Aorta (tissue), 5 donors: Measurements from ENCODE around the gene SLITRK2. TPM values are rescaled to one million over a fixed set of nuclear protein-coding genes. Genes with fewer than 3 reads are reported as not detected.

Experiments
- ATAC-seq: fragments of 200-7000 bp; cut with Tn5 transposase; one replicate; pipeline ENCODE4 v1.9.1; 2022; ENCODE audit warnings: moderate library complexity; ENCODE audit not compliant: low FRiP score
- DNase-seq, 2 donors: peaks; one replicate each; pipeline ENCODE4 v3.0.0-alpha.2; 2020
- H3K27ac ChIP-seq, 2 donors: one replicate each; pipeline ENCODE4 v1.5.1; 2013; ENCODE audit warnings: low read length in 2 of 2, mild to moderate bottlenecking in 2 of 2, moderate library complexity in 2 of 2, control low read depth in 1 of 2, inconsistent platforms in 1 of 2, low read depth in 1 of 2
- H3K27me3 ChIP-seq, 2 donors: one replicate each; pipeline ENCODE4 v1.6.1; 2013; ENCODE audit warnings: control low read depth in 1 of 2, low read length in 1 of 2, mild to moderate bottlenecking in 1 of 2, moderate library complexity in 1 of 2; ENCODE audit not compliant: insufficient read depth in 2 of 2, control insufficient read depth in 1 of 2
- H3K36me3 ChIP-seq, 2 donors: one replicate each; pipeline ENCODE4 v1.6.1; 2013; ENCODE audit warnings: control low read depth in 1 of 2, low read length in 1 of 2, mild to moderate bottlenecking in 1 of 2; ENCODE audit not compliant: insufficient read depth in 2 of 2, control insufficient read depth in 1 of 2
- H3K4me1 ChIP-seq, 2 donors: one replicate each; pipeline ENCODE4 v1.6.1; 2013; ENCODE audit warnings: low read length in 2 of 2, control low read depth in 1 of 2, mild to moderate bottlenecking in 1 of 2, moderate library complexity in 1 of 2; ENCODE audit not compliant: insufficient read depth in 2 of 2, control insufficient read depth in 1 of 2
- H3K4me3 ChIP-seq, 2 donors: one replicate each; pipeline ENCODE4 v1.5.1; 2013; ENCODE audit warnings: low read length in 2 of 2, control low read depth in 1 of 2, mild to moderate bottlenecking in 1 of 2
- H3K9me3 ChIP-seq: one replicate; pipeline ENCODE4 v1.6.1; 2013; ENCODE audit warnings: mild to moderate bottlenecking, low read length; ENCODE audit not compliant: control insufficient read depth
- WGBS, 2 donors: extraction: QIAGEN DNeasy Blood & Tissue Kit; methylation state at CpG; one replicate each; pipeline ENCODE4 v1.1.7; 2013; 5-methylcytosine and 5-hydroxymethylcytosine counted together
- intact Hi-C, 2 donors: fragments of 100-400 bp; cut with DNase I; formaldehyde crosslinking; loops; one replicate each; pipeline versions ENCODE4 v1.14.2 to v1.15.0; 2022
- long read RNA-seq, 2 donors: library from polyadenylated mRNA; unstranded; transcript quantifications; one replicate each; pipeline ENCODE4 v2.0.0, GENCODE V29; 2020 to 2021
- polyA plus RNA-seq, 2 donors: library from polyadenylated mRNA; stranded (reverse); fragments of 200-250 nt; gene quantifications; one replicate each; pipeline ENCODE4 v1.2.3, GENCODE V29; 2013
- total RNA-seq, 2 donors: library from RNA; stranded (reverse); fragmentation: NEBNext Ultra II Directional; extraction: Animal tissue kit (Norgen Biotek cat#: 25700); gene quantifications; one replicate each; pipeline ENCODE4 v1.2.1, GENCODE V29; 2021
- donor health status: healthy with polysubstance abuse.
- donor health status: Bipolar disorder and iron deficiency.
- donor health status: DM: no; HTN: no; CAD: no.
- donor health status: DM: no; HTN: no; CAD: no.
- donor health status: DM: yes; HTN: yes; CAD: no.

The SLITRK2 gene, protein sequence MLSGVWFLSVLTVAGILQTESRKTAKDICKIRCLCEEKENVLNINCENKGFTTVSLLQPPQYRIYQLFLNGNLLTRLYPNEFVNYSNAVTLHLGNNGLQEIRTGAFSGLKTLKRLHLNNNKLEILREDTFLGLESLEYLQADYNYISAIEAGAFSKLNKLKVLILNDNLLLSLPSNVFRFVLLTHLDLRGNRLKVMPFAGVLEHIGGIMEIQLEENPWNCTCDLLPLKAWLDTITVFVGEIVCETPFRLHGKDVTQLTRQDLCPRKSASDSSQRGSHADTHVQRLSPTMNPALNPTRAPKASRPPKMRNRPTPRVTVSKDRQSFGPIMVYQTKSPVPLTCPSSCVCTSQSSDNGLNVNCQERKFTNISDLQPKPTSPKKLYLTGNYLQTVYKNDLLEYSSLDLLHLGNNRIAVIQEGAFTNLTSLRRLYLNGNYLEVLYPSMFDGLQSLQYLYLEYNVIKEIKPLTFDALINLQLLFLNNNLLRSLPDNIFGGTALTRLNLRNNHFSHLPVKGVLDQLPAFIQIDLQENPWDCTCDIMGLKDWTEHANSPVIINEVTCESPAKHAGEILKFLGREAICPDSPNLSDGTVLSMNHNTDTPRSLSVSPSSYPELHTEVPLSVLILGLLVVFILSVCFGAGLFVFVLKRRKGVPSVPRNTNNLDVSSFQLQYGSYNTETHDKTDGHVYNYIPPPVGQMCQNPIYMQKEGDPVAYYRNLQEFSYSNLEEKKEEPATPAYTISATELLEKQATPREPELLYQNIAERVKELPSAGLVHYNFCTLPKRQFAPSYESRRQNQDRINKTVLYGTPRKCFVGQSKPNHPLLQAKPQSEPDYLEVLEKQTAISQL
- total RNA-seq = under 1 TPM; 0.88 to 0.93 TPM
- under 1 TPM; under 0.01 to 0.08 TPM for polyA plus RNA-seq
- long read RNA-seq, donor 1, full-length matches to known transcripts = 4 of 4 reads
- long read RNA-seq, donor 1, partial matches to known transcripts = 0 of 4 reads
- long read RNA-seq, donor 1, other reads (novel, unspliced or antisense) = 0 of 4 reads
- long read RNA-seq, donor 2, full-length matches to known transcripts = 3 of 3 reads
- long read RNA-seq, donor 2, partial matches to known transcripts = 0 of 3 reads
- long read RNA-seq, donor 2, other reads (novel, unspliced or antisense) = 0 of 3 reads

DNA sequence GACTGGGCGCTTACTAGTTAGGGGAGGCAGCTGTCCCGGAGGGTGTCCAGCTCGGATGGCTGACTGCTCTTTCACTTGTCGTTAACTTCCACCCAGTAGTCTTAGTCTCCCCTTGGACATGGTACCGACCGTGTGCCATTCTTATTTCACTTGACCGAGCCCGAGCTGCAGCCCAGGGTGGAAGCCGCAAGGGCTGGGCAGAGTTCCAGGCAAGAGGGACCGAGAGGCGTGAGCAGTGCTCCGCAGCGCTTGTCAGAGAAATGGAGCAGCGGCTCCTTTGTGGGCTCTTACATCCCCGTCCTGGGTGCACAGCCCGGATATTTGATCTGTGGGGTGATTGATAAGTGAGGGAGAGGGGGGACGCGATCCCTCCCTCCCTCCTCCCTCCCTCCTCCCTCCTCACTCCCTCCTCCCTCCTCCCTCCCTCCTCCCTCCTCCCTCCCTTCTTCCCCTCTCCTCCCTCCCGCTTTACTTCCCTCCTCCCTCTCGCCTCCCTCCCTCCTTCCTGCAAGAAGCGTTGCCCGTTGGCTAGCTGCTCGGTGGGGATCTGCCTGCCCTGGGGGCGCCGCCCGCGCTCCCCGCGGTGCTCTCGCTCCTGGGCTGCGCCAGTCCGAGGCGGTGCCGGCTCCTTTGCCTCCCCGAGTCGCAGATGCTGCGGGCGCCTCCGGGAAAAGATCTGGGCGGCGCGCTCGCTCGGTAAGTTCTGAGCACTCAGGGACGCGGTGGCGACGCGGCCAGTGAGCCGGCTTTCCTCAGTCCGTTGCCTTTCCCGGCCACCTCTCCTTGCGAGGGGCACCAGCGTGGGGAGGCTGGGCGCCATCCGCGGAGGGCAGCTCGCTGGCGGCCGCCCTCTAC, at the start of gene SLITRK2:
Gene SLITRK2 (plus strand): TSS at position 499 of the 855 bp plus-strand sequence. CDS start 4,597 bp downstream, outside the sequence.
- Histone ChIP-seq H3K4me3 (peak within 1 kb of the TSS in 1 of 2 donors; percentile 0), H3K36me3 (no peaks in the 10 kb centered on the region), H3K27ac (no peak within 1 kb of the TSS), H3K9me3 (no peaks in the 10 kb centered on the region), H3K27me3 (no peaks in the 10 kb centered on the region), H3K4me1 (no peaks in the 10 kb centered on the region)
- ATAC-seq (peak; percentile 31), DNase-seq (peak in 1 of 2 donors; percentile 63)
- WGBS, 2 donors = 1 to 28% methylated on average over 43 to 58 of the region's 60 CpGs
- intact Hi-C loops = no loop called here

DNA sequence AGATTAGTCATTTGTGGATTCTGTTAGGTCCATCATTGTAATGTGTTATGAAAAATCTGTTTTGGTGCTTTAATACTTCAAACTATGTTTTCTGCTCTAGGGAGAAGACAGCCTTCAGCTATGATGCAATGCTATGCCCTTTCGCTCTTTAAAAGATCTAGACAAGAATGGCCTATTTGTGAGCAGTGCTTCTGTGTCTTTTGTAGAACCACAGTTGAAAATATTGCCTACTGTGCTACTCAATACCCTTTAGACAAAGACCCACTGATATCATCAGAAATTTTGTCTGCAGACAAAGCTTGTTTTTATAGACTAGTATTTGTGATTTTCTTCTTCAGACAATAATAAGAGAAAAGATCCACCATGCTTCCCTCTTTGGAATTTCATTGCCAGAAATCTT, 44.6 kb upstream of the SLITRK2 start:
- Histone ChIP-seq H3K27ac (no peak overlapping the region), H3K27me3 (no peaks in the 10 kb centered on the region), H3K36me3 (no peaks in the 10 kb centered on the region), H3K9me3 (no peaks in the 10 kb centered on the region), H3K4me3 (no peak overlapping the region), H3K4me1 (no peaks in the 10 kb centered on the region)
- DNase-seq (no peak), ATAC-seq (no peak)
- intact Hi-C loops = no loop called here
- 38 to 90% methylated on average over 1 of the region's 1 CpG for WGBS, 2 donors

DNA sequence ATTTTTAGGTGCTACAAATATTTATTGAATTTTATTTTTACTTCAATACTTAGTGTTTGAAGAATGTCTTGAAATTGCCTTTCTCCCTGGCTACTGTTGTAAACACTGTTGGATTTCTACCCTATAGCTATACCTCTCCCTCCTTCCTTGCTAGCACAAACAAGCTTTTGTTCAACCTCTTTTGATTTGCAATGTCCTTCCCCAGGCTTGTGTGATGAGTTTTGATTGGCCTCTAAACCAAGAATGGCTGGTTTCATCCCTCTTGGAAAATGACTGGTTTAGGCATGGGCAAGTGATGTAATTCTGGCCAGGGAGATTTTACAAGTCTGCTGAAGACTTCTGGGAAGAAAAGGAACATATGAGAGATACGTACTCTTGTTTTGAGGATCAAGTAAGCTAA, 25.3 kb upstream of the SLITRK2 start:
- 63 to 83% methylated on average over 1 of the region's 1 CpG for WGBS, 2 donors
- DNase-seq (no peak), ATAC-seq (no peak)
- Histone ChIP-seq H3K27ac (no peak overlapping the region), H3K9me3 (no peaks in the 10 kb centered on the region), H3K4me3 (no peak overlapping the region), H3K27me3 (no peaks in the 10 kb centered on the region), H3K4me1 (no peaks in the 10 kb centered on the region), H3K36me3 (no peaks in the 10 kb centered on the region)
- intact Hi-C loops = no loop called here

DNA sequence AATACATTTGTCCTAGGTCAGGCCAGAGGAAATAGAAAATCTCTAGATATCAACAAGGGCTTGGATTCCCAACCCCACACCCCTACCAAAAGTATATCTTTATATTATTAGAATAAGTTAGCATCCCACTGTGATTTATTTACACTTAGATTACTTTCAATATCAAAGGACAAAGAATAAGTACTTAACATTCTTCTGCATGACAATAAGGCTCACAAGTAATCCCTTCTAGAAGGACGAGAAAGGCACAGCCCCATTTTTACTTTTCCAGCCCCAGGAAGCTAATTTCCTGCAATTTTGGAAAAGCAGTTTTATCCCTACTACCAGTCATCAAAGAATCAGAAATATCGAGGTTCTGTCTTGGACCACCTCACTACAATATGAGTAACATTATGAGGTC, 14.1 kb upstream of the SLITRK2 start:
- intact Hi-C loops = no loop called here
- DNase-seq = no peak

DNA sequence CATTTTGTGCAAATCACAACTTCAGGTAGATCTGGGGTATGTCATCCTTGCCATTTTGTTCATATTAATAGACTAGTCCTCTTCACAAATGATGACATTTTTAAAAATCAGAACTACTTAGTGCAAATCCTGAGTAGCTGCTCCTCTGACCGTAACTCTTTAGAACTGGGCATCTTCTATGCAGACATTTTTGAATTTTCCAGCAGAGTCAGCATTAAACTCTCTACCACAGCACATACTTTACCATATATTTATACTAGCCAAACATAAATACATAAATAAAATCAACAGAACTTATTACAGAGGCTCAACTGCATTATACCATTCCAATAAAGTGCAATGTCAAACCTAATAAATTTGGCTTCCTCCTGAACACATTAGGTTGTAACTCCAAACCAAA, 4.5 kb upstream of the SLITRK2 start:
- no peaks in the 10 kb centered on the region for H3K4me1 ChIP-seq
- H3K36me3 ChIP-seq = no peaks in the 10 kb centered on the region
- WGBS, 2 donors = 68 to 86% methylated on average over 1 of the region's 1 CpG
- H3K4me3 ChIP-seq = no peak overlapping the region
- ATAC-seq = no peak
- intact Hi-C loops = no loop called here
- no peak overlapping the region for H3K27ac ChIP-seq
- DNase-seq = no peak
- H3K27me3 ChIP-seq = no peaks in the 10 kb centered on the region
- no peaks in the 10 kb centered on the region for H3K9me3 ChIP-seq

More for the DNA sequence above, 14.1 kb upstream of the SLITRK2 start:
- H3K27me3 ChIP-seq = no peaks in the 10 kb centered on the region
- no peaks in the 10 kb centered on the region for H3K36me3 ChIP-seq
- no peaks in the 10 kb centered on the region for H3K9me3 ChIP-seq
- H3K27ac ChIP-seq = no peak overlapping the region
- H3K4me1 ChIP-seq = no peaks in the 10 kb centered on the region
- no peak for ATAC-seq
- no peak overlapping the region for H3K4me3 ChIP-seq
- 27 to 34% methylated on average over 2 of the region's 2 CpGs for WGBS, 2 donors

DNA sequence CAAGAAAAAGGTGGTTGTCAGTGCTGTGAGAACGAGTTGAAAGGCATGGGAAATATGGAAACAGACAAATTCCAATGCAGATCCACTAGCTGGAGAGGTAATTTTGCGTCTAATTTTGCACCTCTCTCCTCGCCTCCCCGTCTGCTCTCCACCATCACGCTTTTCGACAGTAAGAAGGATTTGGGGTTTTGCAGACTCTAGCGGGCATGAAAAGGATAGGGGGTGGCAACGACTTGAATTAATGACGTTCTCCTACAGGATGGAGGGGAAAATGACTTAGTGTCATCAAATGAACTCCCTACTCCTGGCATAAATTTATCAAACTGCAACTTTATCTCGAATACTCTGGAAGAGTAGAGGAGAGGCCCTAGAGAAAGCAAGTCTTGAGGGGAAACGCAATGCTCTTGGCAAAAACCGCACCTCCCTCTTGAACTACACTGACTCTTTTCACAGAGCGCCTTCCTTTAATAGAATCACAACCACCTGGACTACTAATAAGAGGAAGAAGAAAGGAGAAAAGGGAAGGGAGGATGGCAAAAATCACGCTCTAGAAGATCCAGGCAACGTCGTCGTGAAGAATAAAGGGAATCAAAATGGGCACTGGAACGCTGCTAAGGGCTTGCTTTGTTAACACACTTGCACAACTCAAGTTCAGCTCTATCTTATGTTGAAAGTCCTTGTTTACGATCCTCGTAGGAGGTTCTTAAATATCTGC, 871 bp upstream of the SLITRK2 start:
- ATAC-seq (peak; percentile 30), DNase-seq (no peak)
- intact Hi-C loops = no loop called here
- H3K36me3 ChIP-seq = no peaks in the 10 kb centered on the region
- 25 to 27% methylated on average over 20 of the region's 20 CpGs for WGBS, 2 donors
- no peaks in the 10 kb centered on the region for H3K27me3 ChIP-seq
- H3K9me3 ChIP-seq = no peaks in the 10 kb centered on the region
- H3K4me1 ChIP-seq = no peaks in the 10 kb centered on the region
- no peak overlapping the region for H3K27ac ChIP-seq
- no peak overlapping the region for H3K4me3 ChIP-seq

DNA sequence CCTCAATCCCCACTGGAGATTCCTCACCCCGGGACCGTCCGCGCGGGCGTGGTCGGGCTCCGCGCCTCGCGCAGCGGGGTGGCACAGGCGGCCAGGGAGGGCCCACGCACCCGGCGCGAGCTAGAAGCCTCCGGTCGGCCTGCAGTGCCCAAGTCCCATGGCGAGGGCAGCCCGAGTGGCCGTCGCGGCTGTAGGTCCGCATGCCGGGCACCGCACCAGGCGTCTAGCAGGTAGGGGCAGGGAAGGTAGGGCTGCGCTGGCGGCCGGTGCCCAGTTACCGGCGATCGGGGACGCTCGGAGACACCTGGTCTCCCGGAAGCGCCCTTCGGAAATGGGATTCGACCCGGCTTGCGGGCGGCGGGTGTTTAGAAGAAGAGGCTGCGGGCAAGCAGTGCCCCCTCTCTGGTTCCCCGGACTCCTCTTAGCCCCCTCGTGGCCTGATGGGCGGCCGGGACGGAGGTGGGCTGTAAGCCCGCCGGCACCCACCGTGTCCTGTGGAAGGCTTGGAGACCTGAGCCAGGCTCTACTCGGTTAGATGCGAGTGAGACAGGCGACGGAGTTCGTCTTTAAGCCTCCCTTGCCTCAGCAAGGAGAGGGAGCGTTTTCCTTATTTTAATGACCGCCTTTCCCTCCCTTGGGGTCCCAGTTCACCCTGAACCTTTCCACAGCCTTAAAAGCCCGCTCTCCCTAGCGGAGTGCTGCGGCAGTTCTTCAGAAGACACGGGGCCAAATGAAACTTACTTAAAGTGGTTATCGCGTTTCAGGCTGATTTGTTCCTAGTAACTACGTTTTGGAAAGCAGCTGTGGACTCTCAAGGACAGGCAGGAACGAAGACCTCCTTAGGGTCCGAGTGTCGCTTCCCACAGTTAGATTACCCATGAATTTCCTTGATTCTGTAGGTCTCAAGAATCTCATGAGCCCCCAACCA, 821 bp downstream of the SLITRK2 start:
- H3K27me3 ChIP-seq = no peaks in the 10 kb centered on the region
- H3K27ac ChIP-seq = no peak overlapping the region
- ATAC-seq (no peak), DNase-seq (peak in 1 of 2 donors; percentile 69)
- 1 to 23% methylated on average over 54 to 70 of the region's 70 CpGs for WGBS, 2 donors
- no peaks in the 10 kb centered on the region for H3K36me3 ChIP-seq
- peak overlapping the region in 1 of 2 donors; percentile 0 for H3K4me3 ChIP-seq
- H3K4me1 ChIP-seq = no peaks in the 10 kb centered on the region
- H3K9me3 ChIP-seq = no peaks in the 10 kb centered on the region
- intact Hi-C loops = no loop called here
